Measurements from ENCODE around the gene DENND1B.

The DENND1B gene

GRCh38 chr1:197673292-197673691 lies 102.0 kb downstream of the DENND1B start:
- H3K4me1 ChIP-seq = peaks cover 0 to 9% (median 4%) of the 10 kb centered on the region in 4 donors
- no peak for TF ChIP-seq CTCF (IDR thresholded peaks at IDR 0.05)
- no peaks in the 10 kb centered on the region for H3K27me3 ChIP-seq
- H3K27ac ChIP-seq = no peak overlapping the region
- intact Hi-C loops (cut with DNase I; ENCODE audit: low total_unique reads) = no loop called here
- no peaks in the 10 kb centered on the region for H3K9me3 ChIP-seq
- DNase-seq = no peak
- no peak overlapping the region for H3K4me3 ChIP-seq
- no peaks in the 10 kb centered on the region for H3K36me3 ChIP-seq

- Histone ChIP-seq H3K9me3 (no peaks in the 10 kb centered on the region), H3K27ac (no peak overlapping the region), H3K4me1 (peaks cover 0 to 9% (median 4%) of the 10 kb centered on the region in 4 donors), H3K36me3 (no peaks in the 10 kb centered on the region), H3K4me3 (no peak overlapping the region), H3K27me3 (no peaks in the 10 kb centered on the region)
- no peak for TF ChIP-seq CTCF (IDR thresholded peaks at IDR 0.05)
- no peak for DNase-seq
- intact Hi-C loops (cut with DNase I; ENCODE audit: low total_unique reads) = no loop called here
Observed at GRCh38 chr1:197672347-197672746, 102.9 kb downstream of the DENND1B start.

- peaks cover 0 to 9% (median 4%) of the 10 kb centered on the region in 4 donors for H3K4me1 ChIP-seq
- H3K4me3 ChIP-seq = no peak overlapping the region
- no peak overlapping the region for H3K27ac ChIP-seq
- no peak for TF ChIP-seq CTCF (IDR thresholded peaks at IDR 0.05)
- intact Hi-C loops (cut with DNase I; ENCODE audit: low total_unique reads) = no loop called here
- H3K36me3 ChIP-seq = no peaks in the 10 kb centered on the region
- no peaks in the 10 kb centered on the region for H3K27me3 ChIP-seq
- H3K9me3 ChIP-seq = no peaks in the 10 kb centered on the region
- DNase-seq = no peak
Observed at GRCh38 chr1:197671920-197672319, 103.4 kb downstream of the DENND1B start.

GRCh38 chr1:197671140-197671539 lies 104.1 kb downstream of the DENND1B start:
- no peak for TF ChIP-seq CTCF (IDR thresholded peaks at IDR 0.05)

GRCh38 chr1:197666769-197667285 lies 108.5 kb downstream of the DENND1B start:
- TF ChIP-seq CTCF (IDR thresholded peaks at IDR 0.05) = no peak
- intact Hi-C loops (cut with DNase I; ENCODE audit: low total_unique reads) = no loop called here
- H3K27me3 ChIP-seq = no peaks in the 10 kb centered on the region

More at GRCh38 chr1:197671140-197671539, 104.1 kb downstream of the DENND1B start:
- H3K4me3 ChIP-seq = no peak overlapping the region
- H3K36me3 ChIP-seq = no peaks in the 10 kb centered on the region
- intact Hi-C loops (cut with DNase I; ENCODE audit: low total_unique reads) = no loop called here
- H3K4me1 ChIP-seq = peaks cover 0 to 8% (median 1%) of the 10 kb centered on the region in 4 donors
- no peak overlapping the region for H3K27ac ChIP-seq
- DNase-seq = no peak
- no peaks in the 10 kb centered on the region for H3K9me3 ChIP-seq
- no peaks in the 10 kb centered on the region for H3K27me3 ChIP-seq

GRCh38 chr1:197664391-197664790 lies 110.9 kb downstream of the DENND1B start:
- no peak for DNase-seq
- Histone ChIP-seq H3K4me1 (no peaks in the 10 kb centered on the region), H3K4me3 (no peak overlapping the region), H3K27ac (no peak overlapping the region), H3K36me3 (no peaks in the 10 kb centered on the region), H3K27me3 (no peaks in the 10 kb centered on the region), H3K9me3 (no peaks in the 10 kb centered on the region)
- TF ChIP-seq CTCF (IDR thresholded peaks at IDR 0.05) = no peak
- intact Hi-C loops (cut with DNase I; ENCODE audit: low total_unique reads) = no loop called here

More at GRCh38 chr1:197666769-197667285, 108.5 kb downstream of the DENND1B start:
- no peak overlapping the region for H3K4me3 ChIP-seq
- H3K9me3 ChIP-seq = no peaks in the 10 kb centered on the region
- no peaks in the 10 kb centered on the region for H3K4me1 ChIP-seq
- no peaks in the 10 kb centered on the region for H3K36me3 ChIP-seq
- no peak overlapping the region for H3K27ac ChIP-seq
- DNase-seq = no peak

Data from tibial artery (tissue), 4 donors.